ENCODE results near the gene CUBN.

CUBN gene

GRCh38 chr10:17084258-17084657, 45.4 kb downstream of the CUBN start:
- Histone ChIP-seq H3K27me3 (ENCODE audit: insufficient read depth, low read depth, severe bottlenecking) (no peaks in the 10 kb centered on the region), H3K9me3 (ENCODE audit: severe bottlenecking) (no peaks in the 10 kb centered on the region), H3K4me3 (ENCODE audit: low read depth, low read length) (no peak overlapping the region), H3K27ac (no peak overlapping the region), H3K36me3 (no peaks in the 10 kb centered on the region)
- DNase-seq: no peak
- no peak for TF ChIP-seq CTCF (IDR thresholded peaks at IDR 0.05; ENCODE audit: low read depth, low read length)

- no peaks in the 10 kb centered on the region for H3K27me3 ChIP-seq (ENCODE audit: insufficient read depth, low read depth, severe bottlenecking)
- no peak for DNase-seq
- no peaks in the 10 kb centered on the region for H3K36me3 ChIP-seq
- no peaks in the 10 kb centered on the region for H3K9me3 ChIP-seq (ENCODE audit: severe bottlenecking)
- H3K27ac ChIP-seq: no peak overlapping the region
- no peak for TF ChIP-seq CTCF (IDR thresholded peaks at IDR 0.05; ENCODE audit: low read depth, low read length)
- no peak overlapping the region for H3K4me3 ChIP-seq (ENCODE audit: low read depth, low read length)
These were observed 48.2 kb downstream of the CUBN start for GRCh38 chr10:17081431-17081830.

GRCh38 chr10:17077890-17078289, 51.7 kb downstream of the CUBN start:
- no peak for DNase-seq
- H3K36me3 ChIP-seq: no peaks in the 10 kb centered on the region
- no peak overlapping the region for H3K27ac ChIP-seq
- no peaks in the 10 kb centered on the region for H3K27me3 ChIP-seq (ENCODE audit: insufficient read depth, low read depth, severe bottlenecking)
- no peak overlapping the region for H3K4me3 ChIP-seq (ENCODE audit: low read depth, low read length)
- H3K9me3 ChIP-seq (ENCODE audit: severe bottlenecking): no peaks in the 10 kb centered on the region
- TF ChIP-seq CTCF (IDR thresholded peaks at IDR 0.05; ENCODE audit: low read depth, low read length): no peak

- no peak for DNase-seq
- Histone ChIP-seq H3K9me3 (ENCODE audit: severe bottlenecking) (no peaks in the 10 kb centered on the region), H3K27ac (no peak overlapping the region), H3K4me3 (ENCODE audit: low read depth, low read length) (no peak overlapping the region), H3K27me3 (ENCODE audit: insufficient read depth, low read depth, severe bottlenecking) (no peaks in the 10 kb centered on the region), H3K36me3 (no peaks in the 10 kb centered on the region)
- no peak for TF ChIP-seq CTCF (IDR thresholded peaks at IDR 0.05; ENCODE audit: low read depth, low read length)
These were observed 52.2 kb downstream of the CUBN start for GRCh38 chr10:17077346-17077781.

GRCh38 chr10:17076626-17077345, 52.8 kb downstream of the CUBN start:
- H3K4me3 ChIP-seq (ENCODE audit: low read depth, low read length): no peak overlapping the region
- no peaks in the 10 kb centered on the region for H3K36me3 ChIP-seq
- no peak overlapping the region for H3K27ac ChIP-seq
- H3K27me3 ChIP-seq (ENCODE audit: insufficient read depth, low read depth, severe bottlenecking): no peaks in the 10 kb centered on the region
- no peak for DNase-seq
- TF ChIP-seq CTCF (IDR thresholded peaks at IDR 0.05; ENCODE audit: low read depth, low read length): no peak
- H3K9me3 ChIP-seq (ENCODE audit: severe bottlenecking): no peaks in the 10 kb centered on the region
